ENCODE measurements around the gene CCDC69. TPM values are rescaled to one million over a fixed set of nuclear protein-coding genes. Genes with fewer than 3 reads are reported as not detected.

Gene CCDC69
- total RNA-seq, 1 donor, result 3.0 TPM

GRCh38 chr5:151139015-151139414 is 84.9 kb downstream of the CCDC69 start:
- DNase-seq (ENCODE audit: low read depth), result no peak
- no peak for TF ChIP-seq CTCF (IDR thresholded peaks at IDR 0.05; ENCODE audit: insufficient read depth, low read depth, low read length)
- H3K4me3 ChIP-seq (ENCODE audit: low read depth, low read length), result no peak overlapping the region

GRCh38 chr5:151138114-151138513 is 85.8 kb downstream of the CCDC69 start:
- TF ChIP-seq CTCF (IDR thresholded peaks at IDR 0.05; ENCODE audit: insufficient read depth, low read depth, low read length), result no peak
- DNase-seq (ENCODE audit: low read depth), result no peak
- no peak overlapping the region for H3K4me3 ChIP-seq (ENCODE audit: low read depth, low read length)

- DNase-seq (ENCODE audit: low read depth), result no peak
- no peak for TF ChIP-seq CTCF (IDR thresholded peaks at IDR 0.05; ENCODE audit: insufficient read depth, low read depth, low read length)
- H3K4me3 ChIP-seq (ENCODE audit: low read depth, low read length), result no peak overlapping the region
Observed at GRCh38 chr5:151137067-151137825, 86.6 kb downstream of the CCDC69 start.

- TF ChIP-seq CTCF (IDR thresholded peaks at IDR 0.05; ENCODE audit: insufficient read depth, low read depth, low read length), result no peak
- no peak for DNase-seq (ENCODE audit: low read depth)
- H3K4me3 ChIP-seq (ENCODE audit: low read depth, low read length), result no peak overlapping the region
Observed at GRCh38 chr5:151134228-151134627, 89.7 kb downstream of the CCDC69 start.

- no peak for TF ChIP-seq CTCF (IDR thresholded peaks at IDR 0.05; ENCODE audit: insufficient read depth, low read depth, low read length)
- DNase-seq (ENCODE audit: low read depth), result no peak
- H3K4me3 ChIP-seq (ENCODE audit: low read depth, low read length), result no peak overlapping the region
Observed at GRCh38 chr5:151132963-151133362, 90.9 kb downstream of the CCDC69 start.

Other genes with a start within 250 kb of the CCDC69 start
- gene GPX3, start 203.5 kb downstream of the CCDC69 start, total RNA-seq, result 3.5 and 3.9 TPM in 2 replicates
- gene TNIP1, start 143.1 kb downstream of the CCDC69 start, total RNA-seq, result 88.3 and 108 TPM in 2 replicates
- gene ANXA6, start 66.3 kb downstream of the CCDC69 start, total RNA-seq, result 501 and 537 TPM in 2 replicates
- 18.7 and 28.1 TPM in 2 replicates for gene GM2A, start 29.1 kb upstream of the CCDC69 start, total RNA-seq
- gene SLC36A3, start 79.7 kb upstream of the CCDC69 start, total RNA-seq, result not detected in 2 replicates
- not detected in 2 replicates for gene SLC36A2, start 123.5 kb upstream of the CCDC69 start, total RNA-seq
- gene SLC36A1, start 223.5 kb upstream of the CCDC69 start, total RNA-seq, result 10.4 and 12.2 TPM in 2 replicates

Data from fibroblast of villous mesenchyme (primary cell).